ENCODE data around the gene STAC3.
A peak's percentile ranks its signal among the peaks of the same experiment; 100 is the strongest.
"Not testable (repeated sequence)": the region's sequence is repeated elsewhere in the genome, so short reads cannot be mapped to it uniquely, and the experiment has no call there.

The STAC3 gene

DNA sequence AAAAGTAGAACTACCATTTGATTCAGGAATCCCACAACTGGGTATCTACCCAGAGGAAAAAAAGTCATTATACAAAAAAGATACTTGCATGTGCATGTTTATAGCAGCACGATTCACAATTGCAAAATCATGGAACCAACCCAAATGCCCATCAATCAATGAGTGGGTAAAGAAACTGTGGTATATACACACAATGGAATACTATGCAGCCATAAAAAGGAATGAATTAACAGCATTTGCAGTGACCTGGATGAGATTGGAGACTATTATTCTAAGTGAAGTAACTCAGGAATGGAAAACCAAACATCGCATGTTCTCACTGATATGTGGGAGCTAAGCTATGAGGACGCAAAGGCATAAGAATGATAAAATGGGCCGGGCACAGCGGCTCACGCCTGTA, 25.2 kb upstream of the STAC3 start:
- H3K36me3 ChIP-seq (ENCODE audit: control insufficient read depth in 1 of 2, insufficient read depth in 2 of 2, low read depth in 1 of 2, low read length in 2 of 2) = peaks cover 3 to 41% of the 10 kb centered on the region in 2 experiments
- not testable (repeated sequence) for H3K27ac ChIP-seq (ENCODE audit: low read length, poor library complexity, severe bottlenecking); H2BK15ac ChIP-seq (ENCODE audit: low read depth, poor library complexity, severe bottlenecking); H2AFZ ChIP-seq (ENCODE audit: low read depth, low read length); H4K91ac ChIP-seq (ENCODE audit: low read length); H3K4me1 ChIP-seq (ENCODE audit: control insufficient read depth, insufficient read depth, low read depth, low read length); H3K79me1 ChIP-seq (replicated peaks; ENCODE audit: low read length, poor library complexity, severe bottlenecking); H2BK5ac ChIP-seq (ENCODE audit: low read depth, low read length, poor library complexity, severe bottlenecking); H3K4me2 ChIP-seq (ENCODE audit: low read length, poor library complexity, severe bottlenecking); H3K27me3 ChIP-seq (ENCODE audit: control insufficient read depth in 1 of 2, insufficient read depth in 1 of 2, low read length in 2 of 2); H2AK5ac ChIP-seq (ENCODE audit: low read length, severe bottlenecking); H2BK12ac ChIP-seq (ENCODE audit: low read length in 2 of 2); H3K9me3 ChIP-seq (ENCODE audit: control insufficient read depth, low read length); DNase-seq; H4K8ac ChIP-seq (ENCODE audit: low read length); H3K18ac ChIP-seq (ENCODE audit: low read depth in 1 of 2, low read length in 2 of 2); H2BK120ac ChIP-seq (ENCODE audit: low read depth, low read length); H3K4me3 ChIP-seq (ENCODE audit: insufficient read depth in 1 of 2, low read depth in 1 of 2, low read length in 2 of 2); H3K4ac ChIP-seq (ENCODE audit: low read depth in 1 of 2, low read length in 2 of 2); H3K23ac ChIP-seq (ENCODE audit: low read length in 2 of 2); H3K9ac ChIP-seq (ENCODE audit: low read length); H3K14ac ChIP-seq (ENCODE audit: low read length in 2 of 2)
- WGBS = 99% methylated on average over 5 of the region's 6 CpGs

DNA sequence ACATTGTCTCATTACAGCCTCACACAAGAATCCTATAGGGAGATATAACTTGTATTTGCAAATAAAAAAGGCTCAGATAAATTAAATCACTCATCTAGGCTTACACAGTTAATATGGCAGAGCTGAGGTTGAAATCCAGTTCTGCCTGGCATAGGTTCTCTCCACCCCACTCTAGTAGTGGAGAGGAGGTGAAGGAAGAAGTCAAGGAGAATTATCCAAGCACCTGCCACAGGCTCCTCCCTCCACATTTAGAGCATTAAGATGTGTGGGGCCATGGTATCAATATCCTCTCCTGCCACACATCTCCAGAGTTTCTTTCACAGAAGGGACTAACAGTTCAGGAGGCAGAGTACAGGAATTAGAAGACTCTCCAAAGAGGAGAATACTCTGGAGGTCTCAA, 22.5 kb upstream of the STAC3 start:
- Histone ChIP-seq H3K4ac (ENCODE audit: low read depth in 1 of 2, low read length in 2 of 2) (no peak overlapping the region), H3K27ac (ENCODE audit: low read length, poor library complexity, severe bottlenecking) (no peak overlapping the region), H4K91ac (ENCODE audit: low read length) (no peak overlapping the region), H3K4me2 (ENCODE audit: low read length, poor library complexity, severe bottlenecking) (no peak overlapping the region), H2BK5ac (ENCODE audit: low read depth, low read length, poor library complexity, severe bottlenecking) (no peak overlapping the region), H3K14ac (ENCODE audit: low read length in 2 of 2) (no peak overlapping the region), H2BK120ac (ENCODE audit: low read depth, low read length) (no peak overlapping the region), H3K79me1 (replicated peaks; ENCODE audit: low read length, poor library complexity, severe bottlenecking) (no peaks in the 10 kb centered on the region), H2AFZ (ENCODE audit: low read depth, low read length) (no peak overlapping the region), H2BK12ac (ENCODE audit: low read length in 2 of 2) (no peak overlapping the region), H3K18ac (ENCODE audit: low read depth in 1 of 2, low read length in 2 of 2) (no peak overlapping the region), H3K23ac (ENCODE audit: low read length in 2 of 2) (no peak overlapping the region), H2AK5ac (ENCODE audit: low read length, severe bottlenecking) (no peak overlapping the region), H3K27me3 (ENCODE audit: control insufficient read depth in 1 of 2, insufficient read depth in 1 of 2, low read length in 2 of 2) (no peaks in the 10 kb centered on the region), H3K36me3 (ENCODE audit: control insufficient read depth in 1 of 2, insufficient read depth in 2 of 2, low read depth in 1 of 2, low read length in 2 of 2) (peaks cover 13 to 49% of the 10 kb centered on the region in 2 experiments), H3K9me3 (ENCODE audit: control insufficient read depth, low read length) (no peaks in the 10 kb centered on the region), H4K8ac (ENCODE audit: low read length) (no peak overlapping the region), H3K4me3 (ENCODE audit: insufficient read depth in 1 of 2, low read depth in 1 of 2, low read length in 2 of 2) (no peak overlapping the region), H2BK15ac (ENCODE audit: low read depth, poor library complexity, severe bottlenecking) (no peak overlapping the region), H3K9ac (ENCODE audit: low read length) (no peak overlapping the region), H3K4me1 (ENCODE audit: control insufficient read depth, insufficient read depth, low read depth, low read length) (no peaks in the 10 kb centered on the region)
- DNase-seq = no peak

- no peaks in the 10 kb centered on the region for H3K4me1 ChIP-seq (ENCODE audit: control insufficient read depth, insufficient read depth, low read depth, low read length)
- H3K9me3 ChIP-seq (ENCODE audit: control insufficient read depth, low read length) = no peaks in the 10 kb centered on the region
- H3K4ac ChIP-seq (ENCODE audit: low read depth in 1 of 2, low read length in 2 of 2) = no peak overlapping the region
- no peak overlapping the region for H3K4me3 ChIP-seq (ENCODE audit: insufficient read depth in 1 of 2, low read depth in 1 of 2, low read length in 2 of 2)
- H4K8ac ChIP-seq (ENCODE audit: low read length) = no peak overlapping the region
- no peak overlapping the region for H2AK5ac ChIP-seq (ENCODE audit: low read length, severe bottlenecking)
- H3K4me2 ChIP-seq (ENCODE audit: low read length, poor library complexity, severe bottlenecking) = no peak overlapping the region
- H3K27ac ChIP-seq (ENCODE audit: low read length, poor library complexity, severe bottlenecking) = no peak overlapping the region
- H2BK15ac ChIP-seq (ENCODE audit: low read depth, poor library complexity, severe bottlenecking) = no peak overlapping the region
- H3K9ac ChIP-seq (ENCODE audit: low read length) = peak overlapping the region; percentile 40
- no peak overlapping the region for H3K23ac ChIP-seq (ENCODE audit: low read length in 2 of 2)
- H3K18ac ChIP-seq (ENCODE audit: low read depth in 1 of 2, low read length in 2 of 2) = no peak overlapping the region
- H3K14ac ChIP-seq (ENCODE audit: low read length in 2 of 2) = no peak overlapping the region
- H2BK5ac ChIP-seq (ENCODE audit: low read depth, low read length, poor library complexity, severe bottlenecking) = no peak overlapping the region
- H3K79me1 ChIP-seq (replicated peaks; ENCODE audit: low read length, poor library complexity, severe bottlenecking) = no peaks in the 10 kb centered on the region
- H3K36me3 ChIP-seq (ENCODE audit: control insufficient read depth in 1 of 2, insufficient read depth in 2 of 2, low read depth in 1 of 2, low read length in 2 of 2) = peaks cover 14 to 49% of the 10 kb centered on the region in 2 experiments
- no peak overlapping the region for H2BK12ac ChIP-seq (ENCODE audit: low read length in 2 of 2)
- peak; percentile 70 for DNase-seq
- no peak overlapping the region for H2AFZ ChIP-seq (ENCODE audit: low read depth, low read length)
- H4K91ac ChIP-seq (ENCODE audit: low read length) = no peak overlapping the region
- no peak overlapping the region for H2BK120ac ChIP-seq (ENCODE audit: low read depth, low read length)
- 64% methylated on average over 7 of the region's 7 CpGs for WGBS
- no peaks in the 10 kb centered on the region for H3K27me3 ChIP-seq (ENCODE audit: control insufficient read depth in 1 of 2, insufficient read depth in 1 of 2, low read length in 2 of 2)
Observed at GRCh38 chr12:57272337-57273151, 21.6 kb upstream of the STAC3 start.

GRCh38 chr12:57270966-57271470, 20.0 kb upstream of the STAC3 start:
- Histone ChIP-seq H4K91ac (ENCODE audit: low read length) (no peak overlapping the region), H2AFZ (ENCODE audit: low read depth, low read length) (no peak overlapping the region), H3K4me2 (ENCODE audit: low read length, poor library complexity, severe bottlenecking) (no peak overlapping the region), H2BK15ac (ENCODE audit: low read depth, poor library complexity, severe bottlenecking) (no peak overlapping the region), H3K9ac (ENCODE audit: low read length) (no peak overlapping the region), H2BK5ac (ENCODE audit: low read depth, low read length, poor library complexity, severe bottlenecking) (no peak overlapping the region), H3K27ac (ENCODE audit: low read length, poor library complexity, severe bottlenecking) (no peak overlapping the region), H2AK5ac (ENCODE audit: low read length, severe bottlenecking) (no peak overlapping the region), H3K4me3 (ENCODE audit: insufficient read depth in 1 of 2, low read depth in 1 of 2, low read length in 2 of 2) (no peak overlapping the region), H3K27me3 (ENCODE audit: control insufficient read depth in 1 of 2, insufficient read depth in 1 of 2, low read length in 2 of 2) (no peaks in the 10 kb centered on the region), H3K23ac (ENCODE audit: low read length in 2 of 2) (no peak overlapping the region), H3K4me1 (ENCODE audit: control insufficient read depth, insufficient read depth, low read depth, low read length) (no peaks in the 10 kb centered on the region), H3K9me3 (ENCODE audit: control insufficient read depth, low read length) (no peaks in the 10 kb centered on the region), H3K18ac (ENCODE audit: low read depth in 1 of 2, low read length in 2 of 2) (no peak overlapping the region), H3K36me3 (ENCODE audit: control insufficient read depth in 1 of 2, insufficient read depth in 2 of 2, low read depth in 1 of 2, low read length in 2 of 2) (peaks cover 23 to 58% of the 10 kb centered on the region in 2 experiments), H2BK120ac (ENCODE audit: low read depth, low read length) (no peak overlapping the region), H3K4ac (ENCODE audit: low read depth in 1 of 2, low read length in 2 of 2) (no peak overlapping the region), H2BK12ac (ENCODE audit: low read length in 2 of 2) (no peak overlapping the region), H3K14ac (ENCODE audit: low read length in 2 of 2) (no peak overlapping the region), H4K8ac (ENCODE audit: low read length) (no peak overlapping the region), H3K79me1 (replicated peaks; ENCODE audit: low read length, poor library complexity, severe bottlenecking) (no peaks in the 10 kb centered on the region)
- no peak for DNase-seq
- WGBS = no CpG with 5 or more reads among the region's 1 CpG

All from mesenchymal stem cell (in vitro differentiated cells and primary cell).